Lower leg skin (tissue), 3 donors: ENCODE data around the gene TMEM187.

Source experiments
- CTCF ChIP-seq, 3 donors: fragments of 450-650 bp; IDR thresholded peaks; one replicate each; pipeline ENCODE4 v1.5.1; 2016; ENCODE audit warnings: antibody characterized with exemption in 3 of 3, mild to moderate bottlenecking in 3 of 3, moderate library complexity in 2 of 3
- POLR2A ChIP-seq, 2 donors: fragments of 450-650 bp; IDR thresholded peaks; one replicate each; pipeline ENCODE4 v1.6.1; 2016 to 2017; ENCODE audit warnings: antibody characterized with exemption in 2 of 2, mild to moderate bottlenecking in 1 of 2, moderate library complexity in 1 of 2

GRCh38 chrX:153939573-153939972, 33.0 kb upstream of the TMEM187 start:
- TF ChIP-seq CTCF (IDR thresholded peaks at IDR 0.05) (no peak), POLR2A (IDR thresholded peaks at IDR 0.05) (no peak)
